Measurements from ENCODE around the gene CAMSAP2.
"Not testable (repeated sequence)": the region's sequence is repeated elsewhere in the genome, so short reads cannot be mapped to it uniquely, and the experiment has no call there.

The CAMSAP2 gene

GRCh38 chr1:200738949-200739651 lies 407 bp downstream of the CAMSAP2 start:
- peak overlapping the region; percentile 95 for H3K4me3 ChIP-seq (ENCODE audit: low read depth, low read length)
- no peak for TF ChIP-seq CTCF (IDR thresholded peaks at IDR 0.05; ENCODE audit: borderline replicate concordance, insufficient read depth, low read depth, low read length)

GRCh38 chr1:200739702-200740570 lies 1.2 kb downstream of the CAMSAP2 start:
- H3K4me3 ChIP-seq (ENCODE audit: low read depth, low read length), result peak overlapping the region; percentile 95
- no peak for TF ChIP-seq CTCF (IDR thresholded peaks at IDR 0.05; ENCODE audit: borderline replicate concordance, insufficient read depth, low read depth, low read length)

GRCh38 chr1:200740571-200741208 lies 2.0 kb downstream of the CAMSAP2 start:
- peak overlapping the region; percentile 95 for H3K4me3 ChIP-seq (ENCODE audit: low read depth, low read length)
- TF ChIP-seq CTCF (IDR thresholded peaks at IDR 0.05; ENCODE audit: borderline replicate concordance, insufficient read depth, low read depth, low read length), result no peak

GRCh38 chr1:200741551-200742207 lies 3.0 kb downstream of the CAMSAP2 start:
- H3K4me3 ChIP-seq (ENCODE audit: low read depth, low read length), result peak overlapping the region; percentile 23
- no peak for TF ChIP-seq CTCF (IDR thresholded peaks at IDR 0.05; ENCODE audit: borderline replicate concordance, insufficient read depth, low read depth, low read length)

- TF ChIP-seq CTCF (IDR thresholded peaks at IDR 0.05; ENCODE audit: borderline replicate concordance, insufficient read depth, low read depth, low read length), result no peak
- no peak overlapping the region for H3K4me3 ChIP-seq (ENCODE audit: low read depth, low read length)
Measured at GRCh38 chr1:200744143-200744542, 5.5 kb downstream of the CAMSAP2 start.

- no peak overlapping the region for H3K4me3 ChIP-seq (ENCODE audit: low read depth, low read length)
- TF ChIP-seq CTCF (IDR thresholded peaks at IDR 0.05; ENCODE audit: borderline replicate concordance, insufficient read depth, low read depth, low read length), result no peak
Measured at GRCh38 chr1:200749090-200749489, 10.4 kb downstream of the CAMSAP2 start.

GRCh38 chr1:200750749-200751148 lies 12.1 kb downstream of the CAMSAP2 start:
- not testable (repeated sequence) for H3K4me3 ChIP-seq (ENCODE audit: low read depth, low read length)

Data from GM12875 (cell line).